H1 (cell line): ENCODE data around the gene TBC1D9. TPM values are rescaled to one million over a fixed set of nuclear protein-coding genes. Genes with fewer than 3 reads are reported as not detected.

ENCODE experiments used
- CEBPB ChIP-seq: IDR thresholded peaks from 2 replicates; pipeline ENCODE4 v1.6.1; 2012; ENCODE audit warnings: low read depth, low read length
- CHD7 ChIP-seq: fragments of 300-600 bp; sonication (generic); IDR thresholded peaks from 2 replicates; pipeline ENCODE4 v1.7.1; 2012; ENCODE audit warnings: low read length, moderate library complexity, mild to moderate bottlenecking, inconsistent platforms; ENCODE audit not compliant: insufficient replicate concordance
- GTF2F1 ChIP-seq: IDR thresholded peaks from 2 replicates; pipeline ENCODE4 v1.6.1; 2012; ENCODE audit warnings: low read depth, low read length, improper control_type of control experiment, borderline replicate concordance
- KDM1A ChIP-seq: fragments of 200-600, 300-600 bp; sonication (generic); IDR thresholded peaks from 2 replicates; pipeline ENCODE4 v1.7.1; 2016; ENCODE audit warnings: mild to moderate bottlenecking, low read length, borderline replicate concordance
- NANOG ChIP-seq: IDR thresholded peaks from 2 replicates; pipeline ENCODE4 v1.6.1; 2011; ENCODE audit warnings: low read length, low read depth, mild to moderate bottlenecking, inconsistent platforms; ENCODE audit not compliant: insufficient read depth, poor library complexity, severe bottlenecking
- SRF ChIP-seq: IDR thresholded peaks from 2 replicates; pipeline ENCODE4 v1.6.1; 2011; ENCODE audit warnings: mild to moderate bottlenecking, low read depth, low read length, moderate library complexity
- YY1 ChIP-seq: IDR thresholded peaks from 2 replicates; pipeline ENCODE4 v1.6.1; 2011; ENCODE audit warnings: low read depth, mild to moderate bottlenecking, low read length
- polyA plus RNA-seq, 7 experiments: library from polyadenylated mRNA; depleted of rRNA in 3 of 7; stranded (reverse) in 5 of 7; unstranded in 2 of 7; fragments of >200 nt in 5 of 7; fragments of 200-250 nt in 2 of 7; gene quantifications; 1 replicate in 5 of 7; 2 replicates in 1 of 7; 4 replicates in 1 of 7; pipeline versions ENCODE4 v1.2.1 to v1.2.3, GENCODE V29; 2011 to 2013; ENCODE audit warnings: missing spikeins in 2 of 7, mixed read lengths in 2 of 7
- total RNA-seq: library from RNA; stranded (reverse); fragmentation: NEBNext Ultra II Directional; extraction: Animal tissue kit (Norgen Biotek cat#: 25700); gene quantifications from 2 replicates; pipeline ENCODE4 v1.2.1, GENCODE V29; 2021
- TF ChIP-seq, protein P1 (sequence below): IDR thresholded peaks from 2 replicates; pipeline ENCODE4 v1.6.1; 2012; ENCODE audit warnings: low read length, inconsistent platforms

Gene TBC1D9
- total and polyA plus RNA-seq, 2 of the 8 experiments (the other 6 are each of a cell fraction or from before 2014, with no cell fraction given), result 0.94 to 1.0 TPM

DNA sequence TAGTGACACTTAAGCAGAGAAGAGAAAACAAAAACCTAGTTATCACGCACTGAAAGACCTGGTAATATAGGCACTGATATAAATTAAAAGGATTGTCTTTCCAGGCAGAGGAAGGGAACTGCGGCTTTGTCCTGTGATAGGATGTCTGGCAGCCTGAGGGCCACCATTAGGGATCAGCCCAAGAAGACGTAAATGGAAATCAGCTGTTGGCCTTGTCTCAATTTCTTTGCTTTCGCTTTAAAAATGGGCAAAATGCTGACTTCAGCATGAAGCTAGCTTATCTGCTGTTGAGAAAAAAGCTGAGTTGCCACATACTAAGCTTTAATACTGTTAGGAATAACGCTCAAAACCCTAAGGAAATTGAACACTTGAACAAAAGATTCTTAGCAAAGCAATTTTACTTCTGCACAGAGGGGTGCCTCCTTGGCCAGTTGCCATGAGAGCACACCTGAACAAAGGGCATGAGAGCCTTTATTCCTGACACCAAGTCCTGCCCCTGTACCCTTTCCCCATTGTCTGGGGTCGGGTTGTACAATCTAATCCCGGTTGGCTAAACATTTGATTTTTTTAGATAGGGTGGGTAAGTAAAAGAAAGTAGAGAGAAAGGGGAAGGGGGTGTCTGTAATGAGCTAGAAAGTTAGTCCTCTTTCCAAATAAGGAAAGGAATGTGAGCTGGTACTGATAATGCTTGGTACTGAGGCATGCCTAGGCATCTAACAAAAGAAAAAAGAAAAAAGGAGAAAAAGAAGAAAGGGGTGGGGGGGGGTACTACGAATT lies 102.3 kb downstream of the TBC1D9 start (continued):
- no peak for TF ChIP-seq CHD7
- no peak for TF ChIP-seq KDM1A
- peak; percentile 83; the same call in 1 of the 2 replicates for TF ChIP-seq SRF
- TF ChIP-seq GTF2F1, result no peak
- TF ChIP-seq NANOG, result no peak
- no peak for TF ChIP-seq CEBPB
- TF ChIP-seq, protein P1, sequence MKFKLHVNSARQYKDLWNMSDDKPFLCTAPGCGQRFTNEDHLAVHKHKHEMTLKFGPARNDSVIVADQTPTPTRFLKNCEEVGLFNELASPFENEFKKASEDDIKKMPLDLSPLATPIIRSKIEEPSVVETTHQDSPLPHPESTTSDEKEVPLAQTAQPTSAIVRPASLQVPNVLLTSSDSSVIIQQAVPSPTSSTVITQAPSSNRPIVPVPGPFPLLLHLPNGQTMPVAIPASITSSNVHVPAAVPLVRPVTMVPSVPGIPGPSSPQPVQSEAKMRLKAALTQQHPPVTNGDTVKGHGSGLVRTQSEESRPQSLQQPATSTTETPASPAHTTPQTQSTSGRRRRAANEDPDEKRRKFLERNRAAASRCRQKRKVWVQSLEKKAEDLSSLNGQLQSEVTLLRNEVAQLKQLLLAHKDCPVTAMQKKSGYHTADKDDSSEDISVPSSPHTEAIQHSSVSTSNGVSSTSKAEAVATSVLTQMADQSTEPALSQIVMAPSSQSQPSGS, result no peak; the same call in 1 of the 2 replicates
- TF ChIP-seq YY1, result 0 out of 2 replicates have a peak, but pooled peaks have one; percentile 29
